NOMO-1 treated with dmso at 0.1 percent for 144 hours (cell line): ENCODE measurements around the gene UNC5A.

Experiments used
- DNase-seq: peaks from one replicate; lab custom pipeline; 2025; ENCODE audit not compliant: unreplicated experiment; lab: John Stamatoyannopoulos, UW

The UNC5A gene

GRCh38 chr5:176819476-176819875, 9.1 kb downstream of the UNC5A start:
- DNase-seq, result no peak

GRCh38 chr5:176820937-176821336, 10.6 kb downstream of the UNC5A start:
- no peak for DNase-seq

- no peak for DNase-seq
Measured at GRCh38 chr5:176821441-176821840, 11.1 kb downstream of the UNC5A start.

GRCh38 chr5:176822041-176822792, 11.9 kb downstream of the UNC5A start:
- no peak for DNase-seq

- no peak for DNase-seq
Measured at GRCh38 chr5:176822793-176823481, 12.6 kb downstream of the UNC5A start.

- no peak for DNase-seq
Measured at GRCh38 chr5:176823869-176824412, 13.6 kb downstream of the UNC5A start.

- no peak for DNase-seq
Measured at GRCh38 chr5:176824604-176825003, 14.2 kb downstream of the UNC5A start.

- no peak for DNase-seq
Measured at GRCh38 chr5:176825234-176825633, 14.9 kb downstream of the UNC5A start.

GRCh38 chr5:176825957-176826356, 15.6 kb downstream of the UNC5A start:
- DNase-seq, result no peak

GRCh38 chr5:176827736-176828414, 17.5 kb downstream of the UNC5A start:
- DNase-seq, result no peak

GRCh38 chr5:176829320-176829719, 19.0 kb downstream of the UNC5A start:
- no peak for DNase-seq

- DNase-seq, result no peak
Measured at GRCh38 chr5:176830422-176830994, 20.1 kb downstream of the UNC5A start.

GRCh38 chr5:176830995-176831423, 20.6 kb downstream of the UNC5A start:
- DNase-seq, result no peak

- no peak for DNase-seq
Measured at GRCh38 chr5:176831425-176831824, 21.1 kb downstream of the UNC5A start.

GRCh38 chr5:176832162-176832561, 21.8 kb downstream of the UNC5A start:
- no peak for DNase-seq

- DNase-seq, result no peak
Measured at GRCh38 chr5:176833286-176833685, 22.9 kb downstream of the UNC5A start.

- DNase-seq, result no peak
Measured at GRCh38 chr5:176835918-176836317, 25.6 kb downstream of the UNC5A start.

- no peak for DNase-seq
Measured at GRCh38 chr5:176836811-176837706, 26.7 kb downstream of the UNC5A start.

GRCh38 chr5:176837707-176838115, 27.4 kb downstream of the UNC5A start:
- DNase-seq, result peak; percentile 51

- DNase-seq, result no peak
Measured at GRCh38 chr5:176843673-176844072, 33.3 kb downstream of the UNC5A start.
